ENCODE data around the gene LRRTM2.

DNA sequence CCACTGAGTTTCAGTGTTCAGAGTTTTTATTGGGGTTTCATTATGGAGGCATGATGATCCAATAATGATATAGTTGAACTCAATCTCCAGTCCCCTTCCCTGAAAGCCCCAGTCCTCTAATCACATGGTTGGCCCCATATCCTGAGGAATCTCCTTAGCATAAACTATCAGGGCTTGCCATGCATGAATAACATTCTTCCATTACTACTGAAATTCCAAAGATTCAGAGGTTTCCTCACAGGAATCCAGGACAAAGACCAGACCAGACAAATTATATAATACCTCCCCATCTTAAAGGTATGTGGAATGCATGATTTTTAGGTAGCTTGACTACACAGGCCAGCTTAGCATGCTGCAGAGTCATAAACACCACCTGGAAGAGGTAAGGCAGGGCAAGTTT is 15.5 kb upstream of the LRRTM2 start:
- TF ChIP-seq POLR2A (IDR thresholded peaks at IDR 0.05) (no peak), CTCF (IDR thresholded peaks at IDR 0.05) (no peak)

Data from gastroesophageal sphincter (tissue), 3 donors.